ENCODE data around the gene PVRIG.
"Not testable (repeated sequence)": the region's sequence is repeated elsewhere in the genome, so short reads cannot be mapped to it uniquely, and the experiment has no call there.

GRCh38 chr7:100183090-100183489 lies 36.7 kb upstream of the PVRIG start:
- TF ChIP-seq, protein P1, sequence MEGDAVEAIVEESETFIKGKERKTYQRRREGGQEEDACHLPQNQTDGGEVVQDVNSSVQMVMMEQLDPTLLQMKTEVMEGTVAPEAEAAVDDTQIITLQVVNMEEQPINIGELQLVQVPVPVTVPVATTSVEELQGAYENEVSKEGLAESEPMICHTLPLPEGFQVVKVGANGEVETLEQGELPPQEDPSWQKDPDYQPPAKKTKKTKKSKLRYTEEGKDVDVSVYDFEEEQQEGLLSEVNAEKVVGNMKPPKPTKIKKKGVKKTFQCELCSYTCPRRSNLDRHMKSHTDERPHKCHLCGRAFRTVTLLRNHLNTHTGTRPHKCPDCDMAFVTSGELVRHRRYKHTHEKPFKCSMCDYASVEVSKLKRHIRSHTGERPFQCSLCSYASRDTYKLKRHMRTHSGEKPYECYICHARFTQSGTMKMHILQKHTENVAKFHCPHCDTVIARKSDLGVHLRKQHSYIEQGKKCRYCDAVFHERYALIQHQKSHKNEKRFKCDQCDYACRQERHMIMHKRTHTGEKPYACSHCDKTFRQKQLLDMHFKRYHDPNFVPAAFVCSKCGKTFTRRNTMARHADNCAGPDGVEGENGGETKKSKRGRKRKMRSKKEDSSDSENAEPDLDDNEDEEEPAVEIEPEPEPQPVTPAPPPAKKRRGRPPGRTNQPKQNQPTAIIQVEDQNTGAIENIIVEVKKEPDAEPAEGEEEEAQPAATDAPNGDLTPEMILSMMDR (conservative IDR thresholded peaks at IDR 0.05; ENCODE audit: low read depth, low read length) = not testable (repeated sequence)
- TF ChIP-seq RCOR1 (IDR thresholded peaks at IDR 0.05; ENCODE audit: insufficient replicate concordance, low read length); BHLHE40 (IDR thresholded peaks at IDR 0.05; ENCODE audit: low read depth, low read length); NFE2L2 (IDR thresholded peaks at IDR 0.05; ENCODE audit: low read depth, low read length); POLR2A (IDR thresholded peaks at IDR 0.05; ENCODE audit: low read depth, low read length); CHD1 (IDR thresholded peaks at IDR 0.05; ENCODE audit: low read depth, low read length); RFX5 (IDR thresholded peaks at IDR 0.05; ENCODE audit: low read depth, low read length); CEBPB (IDR thresholded peaks at IDR 0.05; ENCODE audit: low read depth, low read length); MAZ (IDR thresholded peaks at IDR 0.05; ENCODE audit: borderline replicate concordance, low read depth, low read length): not testable (repeated sequence)
- TF ChIP-seq, protein P2, sequence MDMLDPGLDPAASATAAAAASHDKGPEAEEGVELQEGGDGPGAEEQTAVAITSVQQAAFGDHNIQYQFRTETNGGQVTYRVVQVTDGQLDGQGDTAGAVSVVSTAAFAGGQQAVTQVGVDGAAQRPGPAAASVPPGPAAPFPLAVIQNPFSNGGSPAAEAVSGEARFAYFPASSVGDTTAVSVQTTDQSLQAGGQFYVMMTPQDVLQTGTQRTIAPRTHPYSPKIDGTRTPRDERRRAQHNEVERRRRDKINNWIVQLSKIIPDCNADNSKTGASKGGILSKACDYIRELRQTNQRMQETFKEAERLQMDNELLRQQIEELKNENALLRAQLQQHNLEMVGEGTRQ (IDR thresholded peaks at IDR 0.05; ENCODE audit: low read depth, low read length) = not testable (repeated sequence)

Measured in IMR-90 (cell line).